ENCODE measurements around the gene GORASP2. TPM values are rescaled to one million over a fixed set of nuclear protein-coding genes. Genes with fewer than 3 reads are reported as not detected.

Gene GORASP2
- total and polyA plus RNA-seq, 2 experiments from 2014 or later, result 70.4 to 132 TPM

DNA sequence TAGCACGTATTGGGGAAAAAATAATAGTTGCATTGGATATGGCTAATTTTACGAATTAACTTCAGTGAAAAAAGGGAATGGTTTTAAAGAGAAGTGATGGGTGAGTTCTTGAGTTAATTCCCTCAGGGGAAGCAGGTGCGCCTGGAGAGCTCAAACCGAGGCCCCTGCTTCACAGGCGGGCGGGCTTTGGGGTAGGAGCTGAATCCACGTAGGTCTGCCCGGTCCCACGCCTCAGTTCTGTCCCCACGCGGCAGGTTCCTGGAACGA is 44.1 kb downstream of the GORASP2 start:
- Histone ChIP-seq H3K27ac (no peak overlapping the region), H3K9ac (peak overlapping the region; percentile 92; the same call in 1 of the 2 replicates), H3K9me3 (ENCODE audit: low read depth) (no peaks in the 10 kb centered on the region), H3K4me1 (ENCODE audit: insufficient read depth) (no peaks in the 10 kb centered on the region), H3K27me3 (replicated peaks; ENCODE audit: insufficient read depth) (no peaks in the 10 kb centered on the region), H4K20me1 (ENCODE audit: insufficient read depth) (no peaks in the 10 kb centered on the region), H3F3A (ENCODE audit: insufficient read depth) (peaks cover 16% of the 10 kb centered on the region), H3K9me2 (ENCODE audit: insufficient read depth) (no peaks in the 10 kb centered on the region), H3K4me2 (ENCODE audit: unreplicated experiment) (peak overlapping the region; percentile 76), H3K4me3 (peak overlapping the region; percentile 87), H2AFZ (peak overlapping the region; percentile 96; the same call in 1 of the 2 replicates), H3K36me3 (ENCODE audit: low read depth) (no peaks in the 10 kb centered on the region), H3K79me2 (ENCODE audit: insufficient read depth) (no peaks in the 10 kb centered on the region)
- TF ChIP-seq EZH2 (IDR thresholded peaks at IDR 0.05; ENCODE audit: insufficient read depth, poor library complexity, severe bottlenecking), result no peak
- no peak for TF ChIP-seq EZH2phosphoT487 (IDR thresholded peaks at IDR 0.05; ENCODE audit: insufficient read depth, low read depth)
- DNase-seq, result no peak
- in situ Hi-C loops (cut with MboI), result no loop called here
- 6% methylated on average over 12 of the region's 12 CpGs for WGBS, 2 experiments (ENCODE audit: low coverage in 1 of 2, low lambda C conversion rate in 2 of 2, missing lambda C conversion rate in 2 of 2)

DNA sequence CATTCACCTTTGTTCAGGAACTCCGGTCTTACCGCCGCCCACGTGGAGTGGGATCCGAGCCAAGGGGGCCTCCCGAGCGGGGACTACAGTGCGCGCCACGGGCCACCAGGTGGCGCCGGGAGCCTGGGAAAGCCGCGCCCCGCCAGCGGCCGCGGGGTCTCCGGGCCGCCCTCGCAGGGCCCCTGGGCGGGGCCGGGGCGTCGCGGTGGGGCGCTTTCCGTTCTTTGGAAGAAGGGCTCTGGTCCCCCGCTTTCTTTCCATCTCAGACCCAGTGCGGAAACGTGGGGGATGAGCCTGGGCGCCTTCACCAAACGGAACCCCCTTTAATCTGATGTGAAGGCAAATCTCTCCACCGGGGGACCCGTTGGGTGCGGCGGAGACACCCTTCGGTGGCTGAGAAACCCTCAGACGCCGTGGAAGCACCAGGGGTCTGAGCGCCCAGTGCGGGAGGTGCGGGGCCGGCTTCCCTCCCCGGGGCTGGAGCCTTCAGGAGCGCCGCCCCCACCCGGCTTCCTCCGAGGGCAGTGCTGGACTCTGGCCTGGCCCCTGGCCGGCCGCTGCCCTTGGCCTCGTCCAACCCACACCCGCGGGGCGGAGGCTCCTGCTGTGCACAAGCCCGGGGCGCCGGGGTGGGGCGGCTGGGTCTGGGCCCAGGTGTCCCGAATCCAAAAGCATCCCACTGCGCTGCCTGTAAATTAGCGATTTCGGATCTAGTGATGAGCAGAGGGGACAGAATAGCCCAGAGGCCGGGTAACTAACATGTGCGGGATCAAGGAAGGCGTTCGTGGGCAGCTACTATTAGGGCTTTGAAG is 44.6 kb downstream of the GORASP2 start:
- in situ Hi-C loops (cut with MboI), result no loop called here
- Histone ChIP-seq H3K9me2 (ENCODE audit: insufficient read depth) (no peaks in the 10 kb centered on the region), H3K36me3 (ENCODE audit: low read depth) (no peaks in the 10 kb centered on the region), H3K4me1 (ENCODE audit: insufficient read depth) (no peaks in the 10 kb centered on the region), H3F3A (ENCODE audit: insufficient read depth) (peaks cover 16% of the 10 kb centered on the region), H3K9ac (peak overlapping the region; percentile 92), H3K79me2 (ENCODE audit: insufficient read depth) (no peaks in the 10 kb centered on the region), H3K27me3 (replicated peaks; ENCODE audit: insufficient read depth) (no peaks in the 10 kb centered on the region), H3K27ac (peak overlapping the region; percentile 56), H3K4me3 (peak overlapping the region; percentile 87), H2AFZ (peak overlapping the region; percentile 96), H3K4me2 (ENCODE audit: unreplicated experiment) (peak overlapping the region; percentile 94), H4K20me1 (ENCODE audit: insufficient read depth) (no peaks in the 10 kb centered on the region), H3K9me3 (ENCODE audit: low read depth) (no peaks in the 10 kb centered on the region)
- DNase-seq, result peak; percentile 91
- TF ChIP-seq EZH2 (IDR thresholded peaks at IDR 0.05; ENCODE audit: insufficient read depth, poor library complexity, severe bottlenecking), result no peak
- no peak for TF ChIP-seq EZH2phosphoT487 (IDR thresholded peaks at IDR 0.05; ENCODE audit: insufficient read depth, low read depth)
- 1 to 2% methylated on average over 62 to 63 of the region's 67 CpGs for WGBS, 2 experiments (ENCODE audit: low coverage in 1 of 2, low lambda C conversion rate in 2 of 2, missing lambda C conversion rate in 2 of 2)

DNA sequence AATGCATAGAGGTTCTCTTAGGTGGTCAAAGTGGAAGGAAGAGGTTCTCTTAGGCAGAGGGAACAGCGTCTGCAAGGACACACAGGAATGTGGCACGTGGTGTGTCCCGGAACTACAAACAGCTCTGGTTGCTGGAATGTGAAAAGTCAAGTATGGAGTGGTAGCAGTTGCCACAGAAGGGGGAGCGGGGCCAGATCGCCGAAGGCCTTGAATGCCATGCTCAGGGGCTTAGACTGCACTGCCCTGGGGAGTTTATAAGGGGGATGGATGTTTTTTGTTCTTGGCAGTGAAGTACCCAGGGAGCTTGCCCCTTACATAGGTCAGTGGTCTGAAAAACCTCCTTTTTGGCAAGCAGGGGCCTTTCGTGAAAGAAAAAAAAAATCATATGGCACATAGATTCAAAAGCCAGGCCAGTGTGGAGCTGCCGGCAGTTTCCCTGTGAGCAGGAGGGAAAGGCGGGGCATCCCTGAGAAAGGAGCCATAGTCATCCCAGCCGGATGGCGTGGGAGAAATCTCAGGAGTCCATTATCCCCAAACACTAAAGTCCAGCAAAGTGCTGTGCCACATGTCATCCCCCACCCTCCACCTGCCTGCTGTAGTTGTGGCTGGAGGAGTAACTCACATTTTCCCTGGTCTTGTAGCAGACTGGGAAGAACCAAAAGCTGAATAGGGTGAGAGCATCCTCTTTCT is 45.4 kb downstream of the GORASP2 start:
- Histone ChIP-seq H3K4me3 (peak overlapping the region; percentile 87), H3K4me2 (ENCODE audit: unreplicated experiment) (peak overlapping the region; percentile 94), H4K20me1 (ENCODE audit: insufficient read depth) (no peaks in the 10 kb centered on the region), H3K27ac (no peak overlapping the region), H3F3A (ENCODE audit: insufficient read depth) (peaks cover 16% of the 10 kb centered on the region), H2AFZ (peak overlapping the region; percentile 96), H3K9me3 (ENCODE audit: low read depth) (no peaks in the 10 kb centered on the region), H3K79me2 (ENCODE audit: insufficient read depth) (no peaks in the 10 kb centered on the region), H3K4me1 (ENCODE audit: insufficient read depth) (no peaks in the 10 kb centered on the region), H3K27me3 (replicated peaks; ENCODE audit: insufficient read depth) (no peaks in the 10 kb centered on the region), H3K36me3 (ENCODE audit: low read depth) (no peaks in the 10 kb centered on the region), H3K9ac (peak overlapping the region; percentile 92), H3K9me2 (ENCODE audit: insufficient read depth) (no peaks in the 10 kb centered on the region)
- WGBS, 2 experiments (ENCODE audit: low coverage in 1 of 2, low lambda C conversion rate in 2 of 2, missing lambda C conversion rate in 2 of 2), result 58 to 64% methylated on average over 11 of the region's 11 CpGs
- in situ Hi-C loops (cut with MboI), result no loop called here
- TF ChIP-seq EZH2phosphoT487 (IDR thresholded peaks at IDR 0.05; ENCODE audit: insufficient read depth, low read depth) (no peak), EZH2 (IDR thresholded peaks at IDR 0.05; ENCODE audit: insufficient read depth, poor library complexity, severe bottlenecking) (no peak)
- peak; percentile 52 for DNase-seq

DNA sequence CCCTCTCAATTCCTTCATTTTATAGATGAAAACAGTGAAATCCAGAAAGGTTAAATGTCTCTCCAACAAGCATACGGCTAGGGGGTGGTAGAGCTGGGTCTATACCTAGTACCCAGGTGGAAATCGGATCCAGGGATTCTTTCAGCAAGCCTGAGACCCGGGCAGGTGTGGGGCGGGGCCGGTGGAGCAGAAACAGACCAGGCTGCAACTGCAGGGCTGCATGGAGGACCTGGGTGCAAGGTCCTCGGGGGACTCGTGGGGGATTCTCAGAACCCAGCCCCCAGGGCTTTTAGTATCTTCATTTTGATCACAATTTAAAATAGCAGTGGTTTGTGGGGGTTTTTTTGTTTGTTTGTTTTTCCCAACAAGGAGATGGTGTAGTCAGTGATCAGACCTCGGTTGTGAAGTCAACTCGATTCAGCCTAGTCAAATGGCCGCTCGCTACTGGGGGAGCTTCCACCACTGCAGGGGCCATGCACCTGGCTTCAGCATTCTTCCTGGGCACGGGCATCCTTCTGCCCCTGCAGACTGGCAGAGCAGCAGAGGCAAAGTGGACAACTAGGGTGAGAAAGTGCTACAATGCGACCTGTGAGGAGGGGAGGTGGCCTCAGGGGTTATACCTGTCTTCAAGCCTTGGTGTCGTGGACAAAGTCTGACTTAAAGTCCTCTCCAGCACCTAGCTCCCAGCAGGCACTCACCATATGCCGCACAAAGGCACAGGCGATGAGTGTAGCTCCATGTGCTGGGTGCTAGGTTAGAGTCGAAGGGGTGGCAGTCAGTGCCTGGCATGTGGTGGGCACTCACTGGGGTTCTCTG is 46.3 kb downstream of the GORASP2 start:
- no peak overlapping the region for H3K27ac ChIP-seq
- H3K4me2 ChIP-seq (ENCODE audit: unreplicated experiment), result no peak overlapping the region
- H4K20me1 ChIP-seq (ENCODE audit: insufficient read depth), result no peaks in the 10 kb centered on the region
- no peaks in the 10 kb centered on the region for H3K27me3 ChIP-seq (replicated peaks; ENCODE audit: insufficient read depth)
- H3K9me3 ChIP-seq (ENCODE audit: low read depth), result no peaks in the 10 kb centered on the region
- H3K36me3 ChIP-seq (ENCODE audit: low read depth), result no peaks in the 10 kb centered on the region
- H3K79me2 ChIP-seq (ENCODE audit: insufficient read depth), result no peaks in the 10 kb centered on the region
- no peak for DNase-seq
- in situ Hi-C loops (cut with MboI), result no loop called here
- no peak overlapping the region for H3K4me3 ChIP-seq
- peaks cover 16% of the 10 kb centered on the region for H3F3A ChIP-seq (ENCODE audit: insufficient read depth)
- H3K9me2 ChIP-seq (ENCODE audit: insufficient read depth), result no peaks in the 10 kb centered on the region
- TF ChIP-seq EZH2 (IDR thresholded peaks at IDR 0.05; ENCODE audit: insufficient read depth, poor library complexity, severe bottlenecking) (no peak), EZH2phosphoT487 (IDR thresholded peaks at IDR 0.05; ENCODE audit: insufficient read depth, low read depth) (no peak)
- H3K9ac ChIP-seq, result no peak overlapping the region
- H2AFZ ChIP-seq, result no peak overlapping the region
- 90 to 91% methylated on average over 17 of the region's 17 CpGs for WGBS, 2 experiments (ENCODE audit: low coverage in 1 of 2, low lambda C conversion rate in 2 of 2, missing lambda C conversion rate in 2 of 2)
- H3K4me1 ChIP-seq (ENCODE audit: insufficient read depth), result no peaks in the 10 kb centered on the region
